CD4-positive, CD25-positive, alpha-beta regulatory T cell (primary cell): ENCODE results near the gene NR1D1. TPM values are rescaled to one million over a fixed set of nuclear protein-coding genes. Genes with fewer than 3 reads are reported as not detected.

Experiments
- ATAC-seq, 2 donors: fragments of 150-1000 bp; cut with Tn5 transposase; one replicate each; pipeline ENCODE4 v1.10.0; 2021; ENCODE audit warnings: low read depth in 2 of 2, moderate number of reproducible peaks in 2 of 2, moderate library complexity in 1 of 2
- DNase-seq, 3 donors: peaks; one replicate each; pipeline versions ENCODE4 v3.0.0 to v3.0.0-alpha.2; 2012 to 2022; ENCODE audit warnings: mixed read lengths in 1 of 3
- H3K27ac ChIP-seq: one replicate; pipeline ENCODE4 v1.7.0; 2013; ENCODE audit warnings: mild to moderate bottlenecking, low read length; ENCODE audit not compliant: insufficient read depth, poor library complexity, severe bottlenecking
- H3K27me3 ChIP-seq: one replicate; pipeline ENCODE4 v1.7.0; 2013; ENCODE audit warnings: low read length; ENCODE audit not compliant: control insufficient read depth, insufficient read depth
- H3K36me3 ChIP-seq: one replicate; pipeline ENCODE4 v1.7.0; 2013; ENCODE audit warnings: mild to moderate bottlenecking, low read length, moderate library complexity; ENCODE audit not compliant: control insufficient read depth, insufficient read depth
- H3K4me1 ChIP-seq: 2 replicates; pipeline ENCODE4 v1.7.0; 2013; ENCODE audit warnings: mild to moderate bottlenecking, low read length; ENCODE audit not compliant: insufficient read depth, control insufficient read depth, poor library complexity, severe bottlenecking
- H3K4me3 ChIP-seq: one replicate; pipeline ENCODE4 v1.7.0; 2013; ENCODE audit warnings: low read depth, mild to moderate bottlenecking, low read length, moderate library complexity
- H3K9me3 ChIP-seq, 2 experiments: 1 replicate in 1 of 2; 2 replicates in 1 of 2; pipeline ENCODE4 v1.7.0; 2013; ENCODE audit warnings: low read length in 2 of 2, mild to moderate bottlenecking in 1 of 2, moderate library complexity in 1 of 2; ENCODE audit not compliant: control insufficient read depth in 2 of 2
- H3K27ac Mint-ChIP-seq, 3 donors: one replicate each; pipeline ENCODE4 v1.8.0; 2020 to 2022; ENCODE audit warnings: mild to moderate bottlenecking in 3 of 3, mixed read lengths in 3 of 3, moderate library complexity in 2 of 3
- H3K27me3 Mint-ChIP-seq: one replicate; pipeline ENCODE4 v1.8.0; 2022; ENCODE audit warnings: mild to moderate bottlenecking, mixed read lengths
- H3K36me3 Mint-ChIP-seq: one replicate; pipeline ENCODE4 v1.8.0; 2020; ENCODE audit warnings: mixed read lengths
- H3K4me1 Mint-ChIP-seq, 4 donors: one replicate each; pipeline ENCODE4 v1.8.0; 2020 to 2022; ENCODE audit warnings: mixed read lengths in 4 of 4, mild to moderate bottlenecking in 1 of 4
- H3K4me3 Mint-ChIP-seq, 4 donors: one replicate each; pipeline ENCODE4 v1.8.0; 2020 to 2022; ENCODE audit warnings: mild to moderate bottlenecking in 4 of 4, mixed read lengths in 4 of 4, moderate library complexity in 3 of 4
- H3K9me3 Mint-ChIP-seq, 7 donors: one replicate each; pipeline ENCODE4 v1.8.0; 2020 to 2022; ENCODE audit warnings: mixed read lengths in 7 of 7, mild to moderate bottlenecking in 3 of 7, moderate library complexity in 2 of 7
- polyA plus RNA-seq, 4 donors: library from polyadenylated mRNA; unstranded; fragments of 300-500 nt; fragmentation: Illumina TruSeq; gene quantifications; one replicate each; pipeline ENCODE4 v1.2.3, GENCODE V29; 2021
- total RNA-seq: library from RNA; stranded (reverse); gene quantifications from one replicate; pipeline ENCODE4 v1.2.3, GENCODE V29; 2022

NR1D1 gene
- total and polyA plus RNA-seq, 5 donors from 2014 or later = 4.9 to 29.5 (median 6.7) TPM

- no peak for DNase-seq
- no peak for ATAC-seq
- Mint-ChIP-seq H3K36me3 (peaks cover 32% of the 10 kb centered on the region), H3K27ac (peak overlapping the region in 2 of 3 donors; percentile 94 to 97), H3K27me3 (no peaks in the 10 kb centered on the region), H3K4me3 (no peak overlapping the region), H3K9me3 (no peaks in the 10 kb centered on the region), H3K4me1 (peaks cover 0 to 67% (median 41%) of the 10 kb centered on the region in 4 donors)
- H3K4me3 ChIP-seq = no peak overlapping the region
- no peaks in the 10 kb centered on the region for H3K27me3 ChIP-seq
- H3K27ac ChIP-seq = peak overlapping the region; percentile 3
- H3K9me3 ChIP-seq = no peaks in the 10 kb centered on the region
- H3K36me3 ChIP-seq = peaks cover 53% of the 10 kb centered on the region
- peaks cover 50% of the 10 kb centered on the region for H3K4me1 ChIP-seq
Measured at GRCh38 chr17:40093580-40094201, 6.7 kb downstream of the NR1D1 start.

GRCh38 chr17:40093005-40093579 is 7.3 kb downstream of the NR1D1 start:
- no peak overlapping the region for H3K4me3 Mint-ChIP-seq
- H3K27ac Mint-ChIP-seq = peak overlapping the region in 1 of 3 donors; percentile 94

GRCh38 chr17:40092581-40092980 is 7.8 kb downstream of the NR1D1 start:
- Mint-ChIP-seq H3K27ac (peak overlapping the region in 1 of 3 donors; percentile 48), H3K4me3 (no peak overlapping the region), H3K4me1 (peaks cover 0 to 56% (median 33%) of the 10 kb centered on the region in 4 donors)

More at GRCh38 chr17:40093005-40093579, 7.3 kb downstream of the NR1D1 start:
- H3K9me3 ChIP-seq = no peaks in the 10 kb centered on the region
- peaks cover 0 to 61% (median 35%) of the 10 kb centered on the region in 4 donors for H3K4me1 Mint-ChIP-seq
- H3K4me3 ChIP-seq = no peak overlapping the region
- H3K27me3 ChIP-seq = no peaks in the 10 kb centered on the region
- H3K27me3 Mint-ChIP-seq = no peaks in the 10 kb centered on the region
- peaks cover 32% of the 10 kb centered on the region for H3K36me3 Mint-ChIP-seq
- peaks cover 44% of the 10 kb centered on the region for H3K4me1 ChIP-seq
- DNase-seq (no peak), ATAC-seq (no peak)
- no peak overlapping the region for H3K27ac ChIP-seq
- H3K36me3 ChIP-seq = peaks cover 59% of the 10 kb centered on the region
- no peaks in the 10 kb centered on the region for H3K9me3 Mint-ChIP-seq

GRCh38 chr17:40091691-40092397 is 8.5 kb downstream of the NR1D1 start:
- H3K27ac Mint-ChIP-seq = peak overlapping the region in 1 of 3 donors; percentile 48

More at GRCh38 chr17:40092581-40092980, 7.8 kb downstream of the NR1D1 start:
- peaks cover 35% of the 10 kb centered on the region for H3K36me3 Mint-ChIP-seq
- ATAC-seq = no peak
- Histone ChIP-seq H3K9me3 (no peaks in the 10 kb centered on the region), H3K27ac (peak overlapping the region; percentile 14), H3K4me1 (peaks cover 39% of the 10 kb centered on the region), H3K27me3 (no peaks in the 10 kb centered on the region), H3K36me3 (peaks cover 61% of the 10 kb centered on the region), H3K4me3 (no peak overlapping the region)
- no peaks in the 10 kb centered on the region for H3K9me3 Mint-ChIP-seq
- H3K27me3 Mint-ChIP-seq = no peaks in the 10 kb centered on the region
- no peak for DNase-seq

GRCh38 chr17:40090237-40091119 is 9.9 kb downstream of the NR1D1 start:
- Mint-ChIP-seq H3K4me3 (peak overlapping the region in 1 of 4 donors; percentile 68), H3K27ac (peak overlapping the region in 2 of 3 donors; percentile 20 to 26), H3K27me3 (no peaks in the 10 kb centered on the region), H3K4me1 (peaks cover 0 to 45% (median 17%) of the 10 kb centered on the region in 4 donors), H3K9me3 (no peaks in the 10 kb centered on the region), H3K36me3 (peaks cover 28% of the 10 kb centered on the region)
- Histone ChIP-seq H3K4me1 (peaks cover 18% of the 10 kb centered on the region), H3K4me3 (no peak overlapping the region), H3K36me3 (peaks cover 68% of the 10 kb centered on the region), H3K27me3 (no peaks in the 10 kb centered on the region), H3K27ac (no peak overlapping the region), H3K9me3 (no peaks in the 10 kb centered on the region)
- ATAC-seq (no peak), DNase-seq (no peak)

More at GRCh38 chr17:40091691-40092397, 8.5 kb downstream of the NR1D1 start:
- Mint-ChIP-seq H3K9me3 (no peaks in the 10 kb centered on the region), H3K4me3 (no peak overlapping the region), H3K4me1 (peaks cover 0 to 53% (median 29%) of the 10 kb centered on the region in 4 donors), H3K27me3 (no peaks in the 10 kb centered on the region), H3K36me3 (peaks cover 36% of the 10 kb centered on the region)
- peaks cover 31% of the 10 kb centered on the region for H3K4me1 ChIP-seq
- H3K27ac ChIP-seq = no peak overlapping the region
- no peak overlapping the region for H3K4me3 ChIP-seq
- H3K9me3 ChIP-seq = no peaks in the 10 kb centered on the region
- no peak for DNase-seq
- no peak for ATAC-seq
- H3K27me3 ChIP-seq = no peaks in the 10 kb centered on the region
- H3K36me3 ChIP-seq = peaks cover 62% of the 10 kb centered on the region

- Mint-ChIP-seq H3K27me3 (no peaks in the 10 kb centered on the region), H3K9me3 (no peaks in the 10 kb centered on the region), H3K4me3 (no peak overlapping the region), H3K36me3 (peaks cover 32% of the 10 kb centered on the region), H3K27ac (peak overlapping the region in 2 of 3 donors; percentile 71 to 97), H3K4me1 (peaks cover 0 to 35% (median 13%) of the 10 kb centered on the region in 4 donors)
- Histone ChIP-seq H3K36me3 (peaks cover 68% of the 10 kb centered on the region), H3K27ac (no peak overlapping the region), H3K4me1 (peaks cover 7% of the 10 kb centered on the region), H3K27me3 (no peaks in the 10 kb centered on the region), H3K9me3 (no peaks in the 10 kb centered on the region), H3K4me3 (no peak overlapping the region)
- ATAC-seq (no peak), DNase-seq (no peak)
Measured at GRCh38 chr17:40089077-40089895, 11.1 kb downstream of the NR1D1 start.
